T-helper 1 cell treated with Interleukin-12 subunit alpha and Interleukin-12 subunit beta and Interleukin-4 antibody, amounts not matched to agents 30 μg/mL and 1 μg/mL, for 36 hours (primary cell): Measurements from ENCODE around the gene ZFAND3.
"Not testable (repeated sequence)": the region's sequence is repeated elsewhere in the genome, so short reads cannot be mapped to it uniquely, and the experiment has no call there.

Experiments
- H3K27ac Mint-ChIP-seq: one replicate; pipeline ENCODE4 v1.8.0; 2021; ENCODE audit warnings: mild to moderate bottlenecking, mixed read lengths
- H3K27me3 Mint-ChIP-seq: one replicate; pipeline ENCODE4 v1.8.0; 2021; ENCODE audit warnings: low read depth, mixed read lengths
- H3K36me3 Mint-ChIP-seq: one replicate; pipeline ENCODE4 v1.8.0; 2021; ENCODE audit warnings: low read depth, mixed read lengths
- H3K4me1 Mint-ChIP-seq: one replicate; pipeline ENCODE4 v1.8.0; 2021; ENCODE audit warnings: low read depth, mixed read lengths
- H3K4me3 Mint-ChIP-seq: one replicate; pipeline ENCODE4 v1.8.0; 2021; ENCODE audit warnings: mild to moderate bottlenecking, moderate library complexity, mixed read lengths
- H3K9me3 Mint-ChIP-seq: one replicate; pipeline ENCODE4 v1.8.0; 2021; ENCODE audit warnings: mixed read lengths

Gene ZFAND3

DNA sequence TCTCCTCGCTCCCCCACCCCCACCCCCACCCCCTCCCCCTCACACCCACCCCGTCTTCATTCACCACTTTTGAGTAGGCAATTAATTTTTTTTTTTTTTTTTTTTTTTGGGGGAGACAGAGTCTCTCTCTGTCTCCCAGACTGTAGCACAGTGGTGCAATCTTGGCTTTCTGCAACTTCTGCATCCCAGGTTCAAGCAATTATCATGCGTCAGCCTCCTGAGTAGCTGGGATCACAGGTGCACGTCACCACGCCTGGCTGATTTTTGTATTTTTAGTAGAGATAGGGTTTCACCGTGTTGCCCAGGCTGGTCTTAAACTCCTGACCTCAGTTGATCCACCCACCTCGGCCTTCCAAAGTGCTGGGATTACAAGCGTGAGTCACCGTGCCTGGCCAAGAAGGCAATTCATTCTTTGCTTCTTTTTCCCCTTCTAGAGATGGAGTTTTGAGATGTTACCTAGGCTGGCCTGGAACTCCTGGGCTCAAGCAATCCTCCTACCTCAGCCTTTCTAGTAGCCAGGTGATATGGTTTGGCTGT lies 230.4 kb downstream of the ZFAND3 start:
- H3K27me3 Mint-ChIP-seq, H3K4me1 Mint-ChIP-seq, H3K9me3 Mint-ChIP-seq, H3K27ac Mint-ChIP-seq, H3K4me3 Mint-ChIP-seq, H3K36me3 Mint-ChIP-seq: not testable (repeated sequence)

GRCh38 chr6:38051819-38052434 lies 232.4 kb downstream of the ZFAND3 start:
- H3K9me3 Mint-ChIP-seq: peaks cover 9% of the 10 kb centered on the region
- no peak overlapping the region for H3K4me3 Mint-ChIP-seq
- H3K4me1 Mint-ChIP-seq: no peaks in the 10 kb centered on the region

GRCh38 chr6:38054527-38055202 lies 235.1 kb downstream of the ZFAND3 start:
- Mint-ChIP-seq H3K27ac (no peak overlapping the region), H3K9me3 (peaks cover 6% of the 10 kb centered on the region), H3K27me3 (no peaks in the 10 kb centered on the region), H3K4me3 (no peak overlapping the region), H3K36me3 (peaks cover 6% of the 10 kb centered on the region), H3K4me1 (peaks cover 9% of the 10 kb centered on the region)

More at GRCh38 chr6:38051819-38052434, 232.4 kb downstream of the ZFAND3 start:
- H3K36me3 Mint-ChIP-seq: peaks cover 6% of the 10 kb centered on the region
- H3K27ac Mint-ChIP-seq: no peak overlapping the region
- no peaks in the 10 kb centered on the region for H3K27me3 Mint-ChIP-seq

DNA sequence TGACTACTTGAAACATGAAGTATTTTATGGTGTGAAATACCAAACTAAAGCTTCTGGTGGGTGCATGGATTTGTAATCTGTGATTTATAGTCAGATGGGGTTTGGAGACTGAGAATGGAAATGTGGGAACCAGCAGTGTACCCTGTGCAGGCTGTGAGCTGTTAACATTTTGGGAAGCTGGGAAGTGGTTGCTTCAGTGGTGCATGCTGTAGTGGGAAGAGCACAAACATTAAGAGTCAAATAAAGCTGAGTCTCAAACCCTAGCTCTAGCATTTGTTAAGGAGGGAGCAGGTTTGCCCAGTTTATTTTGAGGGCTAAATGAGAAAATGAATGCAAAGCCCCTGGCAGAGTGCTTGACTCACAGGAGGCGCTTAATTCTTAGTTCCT lies 235.7 kb downstream of the ZFAND3 start:
- peaks cover 5% of the 10 kb centered on the region for H3K9me3 Mint-ChIP-seq
- H3K27me3 Mint-ChIP-seq: no peaks in the 10 kb centered on the region
- no peak overlapping the region for H3K27ac Mint-ChIP-seq
- H3K4me3 Mint-ChIP-seq: no peak overlapping the region
- H3K36me3 Mint-ChIP-seq: peaks cover 4% of the 10 kb centered on the region
- peaks cover 9% of the 10 kb centered on the region for H3K4me1 Mint-ChIP-seq

- Mint-ChIP-seq H3K9me3 (no peaks in the 10 kb centered on the region), H3K4me3 (no peak overlapping the region), H3K4me1 (peaks cover 9% of the 10 kb centered on the region), H3K36me3 (peaks cover 3% of the 10 kb centered on the region), H3K27me3 (no peaks in the 10 kb centered on the region), H3K27ac (no peak overlapping the region)
Observed at GRCh38 chr6:38056361-38056760, 236.8 kb downstream of the ZFAND3 start.

DNA sequence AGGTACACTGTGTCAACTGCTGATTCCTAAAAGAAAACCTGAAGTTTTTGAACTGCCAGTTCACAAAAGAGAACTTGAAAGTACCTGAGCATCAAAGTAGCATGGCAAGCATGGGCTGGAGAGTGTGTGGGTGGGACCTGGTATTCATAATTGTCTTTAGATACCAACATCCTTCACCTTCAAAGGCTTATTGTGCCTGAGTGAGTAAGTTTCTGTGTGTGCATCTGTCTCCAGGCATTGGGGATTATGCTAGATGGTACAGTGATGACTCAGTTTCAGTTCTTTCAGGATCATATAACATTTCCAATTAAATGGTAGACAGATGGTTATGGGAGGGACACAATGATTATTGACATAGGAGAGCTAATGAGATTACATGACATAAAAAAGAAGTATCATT lies 238.5 kb downstream of the ZFAND3 start:
- no peaks in the 10 kb centered on the region for H3K27me3 Mint-ChIP-seq
- H3K4me3 Mint-ChIP-seq: no peak overlapping the region
- H3K36me3 Mint-ChIP-seq: peaks cover 9% of the 10 kb centered on the region
- H3K4me1 Mint-ChIP-seq: peaks cover 9% of the 10 kb centered on the region
- H3K27ac Mint-ChIP-seq: no peak overlapping the region
- H3K9me3 Mint-ChIP-seq: no peaks in the 10 kb centered on the region

- Mint-ChIP-seq H3K4me3 (no peak overlapping the region), H3K4me1 (peaks cover 9% of the 10 kb centered on the region), H3K36me3 (peaks cover 18% of the 10 kb centered on the region), H3K27ac (no peak overlapping the region), H3K27me3 (no peaks in the 10 kb centered on the region), H3K9me3 (no peaks in the 10 kb centered on the region)
Observed at GRCh38 chr6:38062066-38062465, 242.5 kb downstream of the ZFAND3 start.

DNA sequence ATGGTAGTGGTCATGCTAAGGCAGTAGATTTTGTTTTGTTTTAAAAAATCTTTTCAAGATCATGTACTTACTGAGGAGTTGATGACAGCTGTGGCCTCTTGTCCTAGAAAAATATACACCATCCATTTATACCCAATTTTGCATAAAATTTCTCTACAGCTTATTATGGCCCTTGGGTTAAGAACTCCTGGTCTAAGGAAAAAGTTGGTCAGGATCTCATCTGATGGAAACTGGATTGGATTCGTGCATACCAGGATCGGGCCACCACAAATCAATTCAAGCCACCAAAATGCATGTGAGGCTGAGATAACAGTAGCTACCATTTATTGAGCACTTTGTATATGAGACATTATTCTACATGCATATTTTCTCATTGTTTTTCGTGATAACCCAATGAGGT lies 244.4 kb downstream of the ZFAND3 start:
- no peak overlapping the region for H3K4me3 Mint-ChIP-seq
- no peak overlapping the region for H3K27ac Mint-ChIP-seq
- H3K27me3 Mint-ChIP-seq: no peaks in the 10 kb centered on the region
- no peaks in the 10 kb centered on the region for H3K9me3 Mint-ChIP-seq
- H3K4me1 Mint-ChIP-seq: peaks cover 2% of the 10 kb centered on the region
- H3K36me3 Mint-ChIP-seq: peaks cover 19% of the 10 kb centered on the region

GRCh38 chr6:38064431-38064830 lies 244.9 kb downstream of the ZFAND3 start:
- Mint-ChIP-seq H3K4me1 (peaks cover 3% of the 10 kb centered on the region), H3K4me3 (no peak overlapping the region), H3K9me3 (no peaks in the 10 kb centered on the region), H3K27ac (no peak overlapping the region), H3K36me3 (peaks cover 20% of the 10 kb centered on the region), H3K27me3 (no peaks in the 10 kb centered on the region)

DNA sequence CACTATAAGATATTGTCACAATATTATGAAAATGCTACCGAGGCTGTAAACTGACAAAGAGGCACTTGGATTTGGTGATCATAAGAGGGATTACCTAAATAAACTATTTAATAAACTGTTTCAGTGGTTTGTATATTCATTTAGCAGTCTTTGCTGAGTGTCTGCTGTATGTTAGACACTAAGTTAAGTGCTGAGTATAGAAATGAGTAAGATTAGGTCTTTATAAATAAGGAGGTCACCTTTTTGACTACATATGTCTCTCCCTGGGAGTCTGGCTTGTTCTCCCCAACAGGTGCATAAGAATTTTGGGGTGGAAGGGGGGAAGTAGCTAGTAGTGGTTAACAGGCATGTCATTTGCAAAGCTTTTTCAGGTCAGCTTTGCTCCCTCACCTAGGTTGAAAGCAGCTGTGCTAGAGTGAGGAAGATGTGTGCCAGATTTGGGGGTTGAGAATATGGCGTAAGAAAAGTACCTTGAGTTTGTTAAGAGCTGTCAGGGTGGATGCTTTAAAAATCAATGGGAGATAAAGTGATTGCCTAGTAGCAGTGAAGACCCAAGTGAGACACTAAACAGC lies 246.3 kb downstream of the ZFAND3 start:
- Mint-ChIP-seq H3K36me3 (peaks cover 21% of the 10 kb centered on the region), H3K27ac (no peak overlapping the region), H3K4me3 (no peak overlapping the region), H3K9me3 (no peaks in the 10 kb centered on the region), H3K4me1 (peaks cover 3% of the 10 kb centered on the region), H3K27me3 (no peaks in the 10 kb centered on the region)

DNA sequence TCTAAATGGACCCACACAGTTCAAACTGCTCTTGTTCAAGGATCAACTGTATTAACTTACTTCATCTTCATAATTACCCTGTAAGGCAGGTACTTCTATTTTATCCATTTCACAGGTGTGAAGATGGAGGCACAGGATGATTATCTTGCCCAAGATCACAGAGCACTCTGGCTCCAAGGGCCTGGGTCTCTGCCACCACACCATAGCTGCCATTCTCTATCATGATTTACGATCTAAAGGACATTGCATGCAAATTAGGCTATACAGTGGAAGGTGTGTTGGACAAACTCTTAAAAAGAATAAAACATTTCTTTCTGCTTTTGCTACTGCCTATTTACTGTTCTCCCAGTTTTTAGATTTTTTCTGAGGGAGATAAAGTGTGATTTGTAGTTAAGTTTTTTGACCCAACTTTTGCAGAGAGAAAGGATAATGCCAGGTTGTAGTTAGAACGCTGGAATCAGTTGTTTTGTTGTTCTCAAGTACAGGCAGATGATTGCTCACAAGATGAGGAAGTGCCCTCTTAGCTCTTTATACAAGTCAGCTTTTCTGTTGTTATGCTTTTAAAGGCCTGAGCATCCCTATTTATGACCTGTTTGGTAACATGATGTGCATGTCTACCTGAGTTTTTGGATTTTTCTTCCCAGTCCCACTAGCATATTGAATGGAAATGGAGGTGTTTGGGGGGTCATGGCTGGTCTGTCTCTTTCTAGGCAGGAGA lies 247.9 kb downstream of the ZFAND3 start:
- Mint-ChIP-seq H3K9me3 (no peaks in the 10 kb centered on the region), H3K4me3 (no peak overlapping the region), H3K27ac (no peak overlapping the region), H3K4me1 (peaks cover 3% of the 10 kb centered on the region), H3K27me3 (no peaks in the 10 kb centered on the region), H3K36me3 (peaks cover 14% of the 10 kb centered on the region)

DNA sequence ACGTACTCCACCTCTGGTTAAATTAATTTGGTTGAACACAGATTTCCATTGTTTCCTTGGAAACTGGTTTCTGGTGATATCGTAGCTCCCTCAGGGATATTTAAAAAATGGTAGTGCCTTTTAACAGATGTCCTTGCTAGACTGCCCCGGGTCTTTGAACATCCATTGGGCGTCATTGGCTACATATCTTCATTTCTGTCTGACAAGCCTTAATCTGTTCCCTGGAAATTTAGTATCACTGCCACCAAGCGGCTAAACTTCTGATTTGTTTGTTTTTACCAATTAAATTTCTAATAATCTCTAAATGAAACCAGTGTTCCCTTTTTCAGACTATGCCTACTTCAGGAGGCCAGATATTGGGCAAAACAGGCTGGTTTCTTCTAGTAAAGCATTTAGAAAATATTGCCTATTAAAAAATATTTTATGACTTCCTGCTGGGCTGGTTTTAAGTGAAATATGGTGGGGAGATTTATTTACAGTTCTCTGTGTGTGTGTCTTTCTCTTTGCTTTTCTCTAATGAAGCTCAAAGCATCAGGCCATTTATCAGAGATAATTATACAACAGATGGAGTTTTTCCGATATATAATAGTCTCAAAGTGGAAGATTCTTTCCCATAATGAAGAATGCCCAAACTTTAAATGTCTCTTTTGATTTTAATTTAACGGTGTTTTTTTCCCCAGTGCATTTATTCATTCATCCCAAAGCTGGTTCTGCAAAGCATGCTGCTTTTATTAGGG lies 249.5 kb downstream of the ZFAND3 start:
- peaks cover 3% of the 10 kb centered on the region for H3K4me1 Mint-ChIP-seq
- no peaks in the 10 kb centered on the region for H3K9me3 Mint-ChIP-seq
- no peaks in the 10 kb centered on the region for H3K27me3 Mint-ChIP-seq
- H3K4me3 Mint-ChIP-seq: no peak overlapping the region
- no peak overlapping the region for H3K27ac Mint-ChIP-seq
- H3K36me3 Mint-ChIP-seq: peaks cover 8% of the 10 kb centered on the region

DNA sequence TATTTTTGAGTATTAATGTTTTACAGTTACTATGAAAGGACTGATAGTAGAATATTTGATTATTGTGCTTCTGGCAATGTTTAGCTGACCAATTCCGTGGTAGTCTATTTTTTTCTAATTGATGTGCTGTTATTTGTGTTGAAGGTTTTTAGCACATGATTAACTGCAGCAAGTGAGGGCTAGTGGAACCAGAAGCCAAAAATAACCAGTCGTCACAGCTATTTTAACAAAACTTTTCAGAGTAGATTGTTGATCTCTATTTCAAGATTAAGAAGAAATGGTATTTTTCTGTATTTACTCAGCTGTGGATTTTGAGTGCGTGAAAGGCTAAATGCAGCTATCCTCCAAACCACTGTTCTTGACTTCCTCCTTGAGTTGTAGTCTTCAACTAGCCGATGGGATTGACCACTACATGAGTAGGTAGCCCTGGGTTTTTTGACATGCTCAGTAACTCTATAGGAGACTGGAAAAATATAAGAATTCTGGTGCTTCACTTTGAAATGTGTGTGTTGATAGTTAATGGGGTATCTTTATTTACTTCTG lies 258.0 kb downstream of the ZFAND3 start:
- no peak overlapping the region for H3K4me3 Mint-ChIP-seq
- no peak overlapping the region for H3K27ac Mint-ChIP-seq
- H3K4me1 Mint-ChIP-seq: no peaks in the 10 kb centered on the region
- H3K36me3 Mint-ChIP-seq: peaks cover 4% of the 10 kb centered on the region
- H3K9me3 Mint-ChIP-seq: no peaks in the 10 kb centered on the region
- no peaks in the 10 kb centered on the region for H3K27me3 Mint-ChIP-seq

GRCh38 chr6:38078671-38079070 lies 259.1 kb downstream of the ZFAND3 start:
- Mint-ChIP-seq H3K27ac (no peak overlapping the region), H3K27me3 (no peaks in the 10 kb centered on the region), H3K4me1 (peaks cover 3% of the 10 kb centered on the region), H3K4me3 (no peak overlapping the region), H3K9me3 (no peaks in the 10 kb centered on the region), H3K36me3 (peaks cover 3% of the 10 kb centered on the region)
